GM23338 (cell line): ENCODE data around the gene ABCA12. TPM values are rescaled to one million over a fixed set of nuclear protein-coding genes. Genes with fewer than 3 reads are reported as not detected.

Experiments
- ATAC-seq: fragments of 200-7000 bp; cut with Tn5 transposase; 3 replicates; pipeline ENCODE4 v1.9.1; 2020
- DNase-seq: peaks from one replicate; pipeline ENCODE4 v3.0.0-alpha.2; 2015; ENCODE audit warnings: low spot score
- H2AFZ ChIP-seq: fragments of 200-600 bp; sonication (generic); 2 replicates; pipeline ENCODE4 v1.8.0; 2016; ENCODE audit warnings: antibody characterized with exemption, mild to moderate bottlenecking, moderate library complexity
- H3F3A ChIP-seq: fragments of 200-600 bp; sonication (generic); replicated peaks from 2 replicates; pipeline ENCODE4 v1.8.0; 2017; ENCODE audit warnings: antibody characterized with exemption, mixed run types, low read depth
- H3K27ac ChIP-seq: fragments of 200-600 bp; sonication (generic); 2 replicates; pipeline ENCODE4 v1.6.1; 2016; ENCODE audit warnings: low read depth
- H3K27me3 ChIP-seq: fragments of 200-600 bp; sonication (generic); 2 replicates; pipeline ENCODE4 v1.8.0; 2016; ENCODE audit warnings: mild to moderate bottlenecking, mixed run types, moderate library complexity; ENCODE audit not compliant: insufficient read depth
- H3K36me3 ChIP-seq: fragments of 200-600 bp; sonication (generic); 2 replicates; pipeline ENCODE4 v1.8.0; 2016; ENCODE audit warnings: mild to moderate bottlenecking; ENCODE audit not compliant: insufficient read depth
- H3K4me1 ChIP-seq: fragments of 200-600 bp; sonication (generic); 2 replicates; pipeline ENCODE4 v1.8.0; 2016; ENCODE audit warnings: mild to moderate bottlenecking, moderate library complexity; ENCODE audit not compliant: insufficient read depth
- H3K4me2 ChIP-seq: fragments of 200-600 bp; sonication (generic); 2 replicates; pipeline ENCODE4 v1.7.1; 2017; ENCODE audit warnings: mixed run types
- H3K4me3 ChIP-seq: fragments of 200-600 bp; sonication (generic); 2 replicates; pipeline ENCODE4 v1.6.1; 2016; ENCODE audit warnings: mixed run types
- H3K79me2 ChIP-seq: fragments of 200-600 bp; sonication (generic); replicated peaks from 2 replicates; pipeline ENCODE4 v1.8.0; 2017; ENCODE audit warnings: mild to moderate bottlenecking; ENCODE audit not compliant: insufficient read depth
- H3K9me2 ChIP-seq: fragments of 200-600 bp; sonication (generic); 2 replicates; pipeline ENCODE4 v1.8.0; 2017; ENCODE audit not compliant: insufficient read depth
- H4K20me1 ChIP-seq: fragments of 200-600 bp; sonication (generic); replicated peaks from 2 replicates; pipeline ENCODE4 v1.8.0; 2017; ENCODE audit warnings: mild to moderate bottlenecking; ENCODE audit not compliant: insufficient read depth
- H3K27ac Mint-ChIP-seq: 2 replicates; pipeline ENCODE4 v1.8.0; 2020; ENCODE audit warnings: inconsistent platforms, mild to moderate bottlenecking, moderate library complexity, mixed read lengths
- H3K27me3 Mint-ChIP-seq: 3 replicates; pipeline ENCODE4 v1.8.0; 2022; ENCODE audit warnings: low read depth, mild to moderate bottlenecking, moderate library complexity, mixed read lengths, inconsistent platforms; ENCODE audit not compliant: insufficient read depth, poor library complexity
- H3K36me3 Mint-ChIP-seq: 3 replicates; pipeline ENCODE4 v1.8.0; 2021; ENCODE audit warnings: low read depth, mild to moderate bottlenecking, inconsistent platforms, moderate library complexity, mixed read lengths
- H3K4me1 Mint-ChIP-seq: 3 replicates; pipeline ENCODE4 v1.8.0; 2020; ENCODE audit warnings: mild to moderate bottlenecking, inconsistent platforms, mixed read lengths
- H3K4me3 Mint-ChIP-seq: 3 replicates; pipeline ENCODE4 v1.8.0; 2021; ENCODE audit warnings: moderate library complexity, mild to moderate bottlenecking, inconsistent platforms, mixed read lengths
- H3K9me3 Mint-ChIP-seq: 3 replicates; pipeline ENCODE4 v1.8.0; 2020; ENCODE audit warnings: moderate library complexity, mild to moderate bottlenecking, inconsistent platforms, mixed read lengths
- CREB1 ChIP-seq: fragments of 250-450 bp; sonication (Bioruptor Pico); IDR thresholded peaks from 2 replicates; pipeline ENCODE4 v1.5.0; 2020; ENCODE audit warnings: low read depth, mild to moderate bottlenecking, moderate library complexity
- EZH2 ChIP-seq: fragments of 200-600 bp; sonication (generic); IDR thresholded peaks from one replicate; pipeline ENCODE4 v1.8.0; 2017; ENCODE audit warnings: antibody characterized with exemption, mild to moderate bottlenecking, low read depth; ENCODE audit not compliant: unreplicated experiment
- EZH2phosphoT487 ChIP-seq: fragments of 200-600 bp; sonication (generic); IDR thresholded peaks from one replicate; pipeline ENCODE4 v1.8.1; 2018; ENCODE audit warnings: antibody characterized with exemption; ENCODE audit not compliant: unreplicated experiment
- JUNB ChIP-seq: IDR thresholded peaks from one replicate; pipeline ENCODE4 v1.6.1; 2016; ENCODE audit warnings: antibody characterized with exemption; ENCODE audit not compliant: unreplicated experiment
- NANOG ChIP-seq: IDR thresholded peaks from 2 replicates; pipeline ENCODE4 v1.6.1; 2016; ENCODE audit warnings: antibody characterized with exemption, borderline replicate concordance
- POLR2AphosphoS5 ChIP-seq: IDR thresholded peaks from 2 replicates; pipeline ENCODE4 v1.6.1; 2016; ENCODE audit warnings: antibody characterized with exemption, low read depth
- STAT1 ChIP-seq: IDR thresholded peaks from one replicate; pipeline ENCODE4 v1.6.1; 2016; ENCODE audit warnings: antibody characterized with exemption; ENCODE audit not compliant: unreplicated experiment
- ZNF114 ChIP-seq: fragments of 250-450 bp; sonication (Bioruptor Pico); IDR thresholded peaks from 2 replicates; pipeline ENCODE4 v1.5.0; 2020; ENCODE audit warnings: mild to moderate bottlenecking, moderate library complexity
- ZNF331 ChIP-seq: fragments of 250-450 bp; sonication (Bioruptor Pico); IDR thresholded peaks from 2 replicates; pipeline ENCODE4 v1.5.0; 2020; ENCODE audit warnings: low read depth, mild to moderate bottlenecking, moderate library complexity
- ZNF462 ChIP-seq: fragments of 250-450 bp; sonication (Bioruptor Pico); IDR thresholded peaks from 2 replicates; pipeline ENCODE4 v1.5.0; 2020; ENCODE audit warnings: mild to moderate bottlenecking, moderate library complexity
- polyA plus RNA-seq: library from polyadenylated mRNA; unstranded; fragments of >200 nt; fragmentation: Nextera tagmentation; extraction: Ambion mirVana; gene quantifications from 2 replicates; pipeline ENCODE4 v1.2.1, GENCODE V29; 2016
- total RNA-seq: library from RNA; depleted of rRNA; stranded (reverse); fragments of >200 nt; shearing (Covaris generic); gene quantifications from 2 replicates; pipeline ENCODE4 v1.2.3, GENCODE V29; 2014
- TF ChIP-seq, protein P1 (sequence below): IDR thresholded peaks from one replicate; pipeline ENCODE4 v1.6.1; 2018; ENCODE audit warnings: antibody characterized with exemption; ENCODE audit not compliant: unreplicated experiment
- TF ChIP-seq, protein P2 (sequence below), 2 experiments: fragments of 200-600 bp in 1 of 2; sonication (generic) in 1 of 2; conservative IDR thresholded peaks; 2 replicates each; pipeline versions ENCODE4 v1.5.1 to v1.6.1; 2016 to 2017; ENCODE audit warnings: antibody characterized with exemption in 2 of 2, low read depth in 2 of 2, mild to moderate bottlenecking in 2 of 2, moderate library complexity in 1 of 2
- TF ChIP-seq, protein P3 (sequence below): IDR thresholded peaks from 2 replicates; pipeline ENCODE4 v1.6.1; 2016; ENCODE audit warnings: antibody characterized with exemption

ABCA12 gene
- total and polyA plus RNA-seq, 2 experiments from 2014 or later: 0.05 to 0.10 TPM

DNA sequence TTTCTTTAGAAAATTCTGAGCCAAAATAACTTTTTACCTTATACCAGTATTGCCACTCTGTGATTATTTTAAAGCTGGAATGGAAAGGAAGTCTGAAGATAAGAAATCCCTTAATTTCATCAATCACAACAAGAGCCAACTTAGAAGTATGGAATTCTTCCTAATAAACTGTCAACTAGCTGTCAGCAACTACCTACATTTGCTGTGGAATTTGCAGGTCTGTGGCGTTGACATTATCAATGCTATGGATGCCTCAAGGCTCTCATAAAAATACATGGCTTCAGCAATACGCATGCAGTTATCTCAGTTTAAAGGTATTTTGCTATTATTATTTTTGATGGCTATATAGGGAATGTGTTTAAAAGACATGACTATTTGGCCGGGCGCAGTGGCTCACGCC is 108.5 kb downstream of the ABCA12 start:
- no peaks in the 10 kb centered on the region for H3K9me2 ChIP-seq
- ATAC-seq: no peak

More for the DNA sequence above, 108.5 kb downstream of the ABCA12 start:
- TF ChIP-seq ZNF462 (CRISPR knock-in tag) (no peak), POLR2AphosphoS5 (no peak), EZH2phosphoT487 (no peak), ZNF331 (CRISPR knock-in tag) (no peak), ZNF114 (CRISPR knock-in tag) (no peak), JUNB (no peak), EZH2 (no peak), NANOG (no peak), CREB1 (CRISPR knock-in tag) (no peak), STAT1 (no peak)
- TF ChIP-seq, protein P1, sequence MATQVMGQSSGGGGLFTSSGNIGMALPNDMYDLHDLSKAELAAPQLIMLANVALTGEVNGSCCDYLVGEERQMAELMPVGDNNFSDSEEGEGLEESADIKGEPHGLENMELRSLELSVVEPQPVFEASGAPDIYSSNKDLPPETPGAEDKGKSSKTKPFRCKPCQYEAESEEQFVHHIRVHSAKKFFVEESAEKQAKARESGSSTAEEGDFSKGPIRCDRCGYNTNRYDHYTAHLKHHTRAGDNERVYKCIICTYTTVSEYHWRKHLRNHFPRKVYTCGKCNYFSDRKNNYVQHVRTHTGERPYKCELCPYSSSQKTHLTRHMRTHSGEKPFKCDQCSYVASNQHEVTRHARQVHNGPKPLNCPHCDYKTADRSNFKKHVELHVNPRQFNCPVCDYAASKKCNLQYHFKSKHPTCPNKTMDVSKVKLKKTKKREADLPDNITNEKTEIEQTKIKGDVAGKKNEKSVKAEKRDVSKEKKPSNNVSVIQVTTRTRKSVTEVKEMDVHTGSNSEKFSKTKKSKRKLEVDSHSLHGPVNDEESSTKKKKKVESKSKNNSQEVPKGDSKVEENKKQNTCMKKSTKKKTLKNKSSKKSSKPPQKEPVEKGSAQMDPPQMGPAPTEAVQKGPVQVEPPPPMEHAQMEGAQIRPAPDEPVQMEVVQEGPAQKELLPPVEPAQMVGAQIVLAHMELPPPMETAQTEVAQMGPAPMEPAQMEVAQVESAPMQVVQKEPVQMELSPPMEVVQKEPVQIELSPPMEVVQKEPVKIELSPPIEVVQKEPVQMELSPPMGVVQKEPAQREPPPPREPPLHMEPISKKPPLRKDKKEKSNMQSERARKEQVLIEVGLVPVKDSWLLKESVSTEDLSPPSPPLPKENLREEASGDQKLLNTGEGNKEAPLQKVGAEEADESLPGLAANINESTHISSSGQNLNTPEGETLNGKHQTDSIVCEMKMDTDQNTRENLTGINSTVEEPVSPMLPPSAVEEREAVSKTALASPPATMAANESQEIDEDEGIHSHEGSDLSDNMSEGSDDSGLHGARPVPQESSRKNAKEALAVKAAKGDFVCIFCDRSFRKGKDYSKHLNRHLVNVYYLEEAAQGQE: no peak
- TF ChIP-seq, protein P2, sequence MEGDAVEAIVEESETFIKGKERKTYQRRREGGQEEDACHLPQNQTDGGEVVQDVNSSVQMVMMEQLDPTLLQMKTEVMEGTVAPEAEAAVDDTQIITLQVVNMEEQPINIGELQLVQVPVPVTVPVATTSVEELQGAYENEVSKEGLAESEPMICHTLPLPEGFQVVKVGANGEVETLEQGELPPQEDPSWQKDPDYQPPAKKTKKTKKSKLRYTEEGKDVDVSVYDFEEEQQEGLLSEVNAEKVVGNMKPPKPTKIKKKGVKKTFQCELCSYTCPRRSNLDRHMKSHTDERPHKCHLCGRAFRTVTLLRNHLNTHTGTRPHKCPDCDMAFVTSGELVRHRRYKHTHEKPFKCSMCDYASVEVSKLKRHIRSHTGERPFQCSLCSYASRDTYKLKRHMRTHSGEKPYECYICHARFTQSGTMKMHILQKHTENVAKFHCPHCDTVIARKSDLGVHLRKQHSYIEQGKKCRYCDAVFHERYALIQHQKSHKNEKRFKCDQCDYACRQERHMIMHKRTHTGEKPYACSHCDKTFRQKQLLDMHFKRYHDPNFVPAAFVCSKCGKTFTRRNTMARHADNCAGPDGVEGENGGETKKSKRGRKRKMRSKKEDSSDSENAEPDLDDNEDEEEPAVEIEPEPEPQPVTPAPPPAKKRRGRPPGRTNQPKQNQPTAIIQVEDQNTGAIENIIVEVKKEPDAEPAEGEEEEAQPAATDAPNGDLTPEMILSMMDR (conservative IDR thresholded peaks at IDR 0.05; ENCODE audit: low read depth in 2 of 2): no peak
- TF ChIP-seq, protein P3, sequence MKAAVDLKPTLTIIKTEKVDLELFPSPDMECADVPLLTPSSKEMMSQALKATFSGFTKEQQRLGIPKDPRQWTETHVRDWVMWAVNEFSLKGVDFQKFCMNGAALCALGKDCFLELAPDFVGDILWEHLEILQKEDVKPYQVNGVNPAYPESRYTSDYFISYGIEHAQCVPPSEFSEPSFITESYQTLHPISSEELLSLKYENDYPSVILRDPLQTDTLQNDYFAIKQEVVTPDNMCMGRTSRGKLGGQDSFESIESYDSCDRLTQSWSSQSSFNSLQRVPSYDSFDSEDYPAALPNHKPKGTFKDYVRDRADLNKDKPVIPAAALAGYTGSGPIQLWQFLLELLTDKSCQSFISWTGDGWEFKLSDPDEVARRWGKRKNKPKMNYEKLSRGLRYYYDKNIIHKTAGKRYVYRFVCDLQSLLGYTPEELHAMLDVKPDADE: no peak
- Mint-ChIP-seq H3K9me3 (no peaks in the 10 kb centered on the region), H3K4me1 (peaks cover 17% of the 10 kb centered on the region; the same call in 2 of the 3 replicates), H3K27me3 (no peaks in the 10 kb centered on the region), H3K27ac (no peak overlapping the region), H3K4me3 (no peak overlapping the region), H3K36me3 (no peaks in the 10 kb centered on the region)
- Histone ChIP-seq H4K20me1 (no peaks in the 10 kb centered on the region), H3K4me2 (no peak overlapping the region), H3K36me3 (no peaks in the 10 kb centered on the region), H2AFZ (no peak overlapping the region), H3K4me3 (no peak overlapping the region), H3F3A (no peaks in the 10 kb centered on the region), H3K4me1 (no peaks in the 10 kb centered on the region), H3K27ac (no peak overlapping the region), H3K27me3 (no peaks in the 10 kb centered on the region), H3K79me2 (no peaks in the 10 kb centered on the region)
- DNase-seq: no peak
